Activated CD4-positive, alpha-beta T cell treated with anti-CD3 and anti-CD28 coated beads, Interleukin-2, amount 10 ng/mL, durations not matched to agents 7 days and 5 days (primary cell): ENCODE results near the gene SMYD2. TPM values are rescaled to one million over a fixed set of nuclear protein-coding genes. Genes with fewer than 3 reads are reported as not detected.
A peak's percentile ranks its signal among the peaks of the same experiment; 100 is the strongest.

Source experiments
- CTCF ChIA-PET: fragments of 350-600 bp; sonication (Branson Sonifier 250); formaldehyde crosslinking; loops from one replicate; lab custom pipeline; 2021; ENCODE audit warnings: antibody characterized with exemption; lab: Charles Lee
- POLR2A ChIA-PET: fragments of 350-600 bp; sonication (Branson Sonifier 250); formaldehyde crosslinking; loops from one replicate; lab custom pipeline; 2021; ENCODE audit warnings: antibody characterized with exemption; lab: Charles Lee
- DNase-seq: peaks from one replicate; pipeline ENCODE4 v3.0.0-alpha.2; 2020
- H3K27ac Mint-ChIP-seq: one replicate; pipeline ENCODE4 v1.8.0; 2021; ENCODE audit warnings: mild to moderate bottlenecking, moderate library complexity, mixed read lengths
- H3K27me3 Mint-ChIP-seq: one replicate; pipeline ENCODE4 v1.8.0; 2021; ENCODE audit warnings: mixed read lengths
- H3K36me3 Mint-ChIP-seq: one replicate; pipeline ENCODE4 v1.8.0; 2021; ENCODE audit warnings: low read depth, mixed read lengths
- H3K4me1 Mint-ChIP-seq: one replicate; pipeline ENCODE4 v1.8.0; 2021; ENCODE audit warnings: mixed read lengths
- H3K4me3 Mint-ChIP-seq: one replicate; pipeline ENCODE4 v1.8.0; 2021; ENCODE audit warnings: mild to moderate bottlenecking, moderate library complexity, mixed read lengths
- H3K9me3 Mint-ChIP-seq: one replicate; pipeline ENCODE4 v1.8.0; 2021; ENCODE audit warnings: mixed read lengths
- total RNA-seq, 2 experiments: library from RNA; stranded (reverse); gene quantifications; one replicate each; pipeline ENCODE4 v1.2.3, GENCODE V29; 2021

Gene SMYD2
- total RNA-seq, 2 experiments from 2014 or later = 39.6 to 41.3 TPM

GRCh38 chr1:214328770-214329469, 48.0 kb downstream of the SMYD2 start:
- Mint-ChIP-seq H3K27ac (no peak overlapping the region), H3K4me1 (peaks cover 9% of the 10 kb centered on the region), H3K36me3 (peaks cover 13% of the 10 kb centered on the region), H3K9me3 (no peaks in the 10 kb centered on the region), H3K4me3 (no peak overlapping the region), H3K27me3 (no peaks in the 10 kb centered on the region)
- CTCF ChIA-PET = interaction anchor here (0.8 to 9.4 kb wide), 30 partner anchors 9 to 307 kb away, joined by 3 to 145 read pairs (median 5); partner anchors contain the start of gene SMYD2
- peak; percentile 83 for DNase-seq
- POLR2A ChIA-PET = no interaction called here

- Mint-ChIP-seq H3K4me3 (no peak overlapping the region), H3K27ac (no peak overlapping the region), H3K9me3 (no peaks in the 10 kb centered on the region), H3K27me3 (no peaks in the 10 kb centered on the region), H3K36me3 (peaks cover 13% of the 10 kb centered on the region), H3K4me1 (peaks cover 9% of the 10 kb centered on the region)
- no peak for DNase-seq
- ChIA-PET CTCF (interaction anchor here (0.8 to 9.4 kb wide), 21 partner anchors 12 to 265 kb away, joined by 3 to 145 read pairs (median 6); partner anchors contain the start of gene SMYD2), POLR2A (no interaction called here)
Observed at GRCh38 chr1:214329470-214330220, 48.7 kb downstream of the SMYD2 start.

GRCh38 chr1:214330222-214330621, 49.3 kb downstream of the SMYD2 start:
- H3K4me1 Mint-ChIP-seq = peaks cover 9% of the 10 kb centered on the region
- H3K27me3 Mint-ChIP-seq = no peaks in the 10 kb centered on the region
- no peak overlapping the region for H3K4me3 Mint-ChIP-seq
- POLR2A ChIA-PET = no interaction called here
- no peaks in the 10 kb centered on the region for H3K9me3 Mint-ChIP-seq
- CTCF ChIA-PET = interaction anchor here (0.6 to 9.4 kb wide), 14 partner anchors 12 to 766 kb away, joined by 3 to 145 read pairs (median 6); no protein-coding TSS in a partner anchor
- no peak overlapping the region for H3K27ac Mint-ChIP-seq
- DNase-seq = no peak
- peaks cover 11% of the 10 kb centered on the region for H3K36me3 Mint-ChIP-seq

- no peaks in the 10 kb centered on the region for H3K9me3 Mint-ChIP-seq
- no peak overlapping the region for H3K4me3 Mint-ChIP-seq
- H3K27me3 Mint-ChIP-seq = no peaks in the 10 kb centered on the region
- peaks cover 7% of the 10 kb centered on the region for H3K36me3 Mint-ChIP-seq
- H3K27ac Mint-ChIP-seq = no peak overlapping the region
- no peak for DNase-seq
- H3K4me1 Mint-ChIP-seq = peaks cover 9% of the 10 kb centered on the region
- CTCF ChIA-PET = interaction anchor here (0.6 to 9.4 kb wide), 12 partner anchors 13 to 767 kb away, joined by 3 to 145 read pairs (median 5); no protein-coding TSS in a partner anchor
- POLR2A ChIA-PET = no interaction called here
Observed at GRCh38 chr1:214330715-214331114, 49.8 kb downstream of the SMYD2 start.

- H3K9me3 Mint-ChIP-seq = no peaks in the 10 kb centered on the region
- peaks cover 9% of the 10 kb centered on the region for H3K4me1 Mint-ChIP-seq
- no peak overlapping the region for H3K27ac Mint-ChIP-seq
- ChIA-PET CTCF (interaction anchor here (0.6 to 9.4 kb wide), 29 partner anchors 10 to 1271 kb away, joined by 3 to 145 read pairs (median 4); partner anchors contain the start of gene CENPF), POLR2A (no interaction called here)
- H3K36me3 Mint-ChIP-seq = peaks cover 6% of the 10 kb centered on the region
- H3K4me3 Mint-ChIP-seq = no peak overlapping the region
- no peak for DNase-seq
- no peaks in the 10 kb centered on the region for H3K27me3 Mint-ChIP-seq
Observed at GRCh38 chr1:214331180-214331579, 50.2 kb downstream of the SMYD2 start.

- no peak overlapping the region for H3K4me3 Mint-ChIP-seq
- ChIA-PET CTCF (interaction anchor here (0.6 to 9.4 kb wide), 38 partner anchors 10 to 1271 kb away, joined by 3 to 145 read pairs (median 4); partner anchors contain the start of gene CENPF), POLR2A (interaction anchor here (0.5 kb wide), 1 partner anchor 271 kb away, joined by 4 read pairs; no protein-coding TSS in a partner anchor)
- peak; percentile 64 for DNase-seq
- H3K4me1 Mint-ChIP-seq = peaks cover 14% of the 10 kb centered on the region
- peaks cover 9% of the 10 kb centered on the region for H3K36me3 Mint-ChIP-seq
- H3K9me3 Mint-ChIP-seq = no peaks in the 10 kb centered on the region
- no peak overlapping the region for H3K27ac Mint-ChIP-seq
- H3K27me3 Mint-ChIP-seq = no peaks in the 10 kb centered on the region
Observed at GRCh38 chr1:214331827-214332423, 51.0 kb downstream of the SMYD2 start.

GRCh38 chr1:214332946-214333798, 52.2 kb downstream of the SMYD2 start:
- Mint-ChIP-seq H3K27me3 (no peaks in the 10 kb centered on the region), H3K4me3 (no peak overlapping the region), H3K36me3 (peaks cover 20% of the 10 kb centered on the region), H3K4me1 (peaks cover 13% of the 10 kb centered on the region), H3K27ac (no peak overlapping the region), H3K9me3 (no peaks in the 10 kb centered on the region)
- CTCF ChIA-PET = interaction anchor here (0.7 to 9.4 kb wide), 32 partner anchors 9 to 303 kb away, joined by 3 to 145 read pairs (median 4); partner anchors contain the start of gene CENPF
- POLR2A ChIA-PET = no interaction called here
- DNase-seq = peak; percentile 59

GRCh38 chr1:214335567-214335966, 54.6 kb downstream of the SMYD2 start:
- ChIA-PET CTCF (interaction anchor here (2.1 kb wide), 1 partner anchor 18 kb away, joined by 5 read pairs; no protein-coding TSS in a partner anchor), POLR2A (no interaction called here)
- H3K27me3 Mint-ChIP-seq = no peaks in the 10 kb centered on the region
- H3K9me3 Mint-ChIP-seq = no peaks in the 10 kb centered on the region
- H3K27ac Mint-ChIP-seq = no peak overlapping the region
- peaks cover 13% of the 10 kb centered on the region for H3K4me1 Mint-ChIP-seq
- no peak for DNase-seq
- H3K4me3 Mint-ChIP-seq = no peak overlapping the region
- H3K36me3 Mint-ChIP-seq = peaks cover 19% of the 10 kb centered on the region

- ChIA-PET CTCF (interaction anchor here (1.0 to 2.1 kb wide), 2 partner anchors 8 to 17 kb away, joined by 3 to 5 read pairs; no protein-coding TSS in a partner anchor), POLR2A (no interaction called here)
- H3K4me1 Mint-ChIP-seq = peaks cover 13% of the 10 kb centered on the region
- no peak overlapping the region for H3K27ac Mint-ChIP-seq
- DNase-seq = no peak
- peaks cover 2% of the 10 kb centered on the region for H3K9me3 Mint-ChIP-seq
- H3K4me3 Mint-ChIP-seq = no peak overlapping the region
- peaks cover 16% of the 10 kb centered on the region for H3K36me3 Mint-ChIP-seq
- no peaks in the 10 kb centered on the region for H3K27me3 Mint-ChIP-seq
Observed at GRCh38 chr1:214337015-214337414, 56.1 kb downstream of the SMYD2 start.

GRCh38 chr1:214337511-214337910, 56.6 kb downstream of the SMYD2 start:
- H3K27ac Mint-ChIP-seq = no peak overlapping the region
- peaks cover 16% of the 10 kb centered on the region for H3K36me3 Mint-ChIP-seq
- ChIA-PET CTCF (interaction anchor here (0.9 to 1.0 kb wide), 2 partner anchors 9 to 15 kb away, joined by 3 read pairs; no protein-coding TSS in a partner anchor), POLR2A (no interaction called here)
- H3K27me3 Mint-ChIP-seq = no peaks in the 10 kb centered on the region
- no peak overlapping the region for H3K4me3 Mint-ChIP-seq
- no peak for DNase-seq
- peaks cover 2% of the 10 kb centered on the region for H3K9me3 Mint-ChIP-seq
- peaks cover 13% of the 10 kb centered on the region for H3K4me1 Mint-ChIP-seq

GRCh38 chr1:214338212-214338611, 57.3 kb downstream of the SMYD2 start:
- H3K4me1 Mint-ChIP-seq = peaks cover 13% of the 10 kb centered on the region
- CTCF ChIA-PET = interaction anchor here (0.9 kb wide), 1 partner anchor 14 kb away, joined by 3 read pairs; no protein-coding TSS in a partner anchor
- no peak overlapping the region for H3K4me3 Mint-ChIP-seq
- POLR2A ChIA-PET = no interaction called here
- H3K36me3 Mint-ChIP-seq = peaks cover 16% of the 10 kb centered on the region
- no peak overlapping the region for H3K27ac Mint-ChIP-seq
- H3K9me3 Mint-ChIP-seq = peaks cover 2% of the 10 kb centered on the region
- no peaks in the 10 kb centered on the region for H3K27me3 Mint-ChIP-seq
- DNase-seq = no peak
